IMR-90 (cell line): ENCODE data around the gene AUH. TPM values are rescaled to one million over a fixed set of nuclear protein-coding genes. Genes with fewer than 3 reads are reported as not detected.

Experiments
- ATAC-seq: fragments of 200-7000 bp; cut with Tn5 transposase; 2 replicates; pipeline ENCODE4 v1.9.1; 2020; ENCODE audit warnings: low read depth, mild to moderate bottlenecking, moderate library complexity
- BruUV-seq: library from RNA; stranded (reverse); fragments of 400-500 nt; replicated peaks from 2 replicates; lab custom pipeline; 2021; lab: Mats Ljungman, UMichigan
- CTCF ChIA-PET: fragments of 300-600 bp; formaldehyde crosslinking; extraction: SDS; loops from one replicate; lab custom pipeline; 2021; ENCODE audit warnings: antibody characterized with exemption; lab: Yijun Ruan, JAX
- POLR2A ChIA-PET: fragments of 300-600 bp; sonication (Branson Sonifier 250); formaldehyde crosslinking; loops from one replicate; lab custom pipeline; 2022; ENCODE audit warnings: antibody characterized with exemption; ENCODE audit not compliant: unreplicated experiment; lab: Charles Lee
- DNase-seq: peaks from one replicate; pipeline ENCODE4 v3.0.0; 2013
- H2AFZ ChIP-seq: replicated peaks from 2 replicates; pipeline ENCODE3; 2013; ENCODE audit warnings: low read length, mild to moderate bottlenecking; ENCODE audit not compliant: poor library complexity
- H2AK5ac ChIP-seq: 2 replicates; pipeline ENCODE4 v1.6.1; 2013; ENCODE audit warnings: low read depth, low read length, inconsistent platforms
- H2AK9ac ChIP-seq: replicated peaks from 2 replicates; pipeline ENCODE3; 2013; ENCODE audit warnings: mild to moderate bottlenecking, low read depth, low read length, moderate library complexity; ENCODE audit not compliant: poor library complexity
- H2BK120ac ChIP-seq: 2 replicates; pipeline ENCODE4 v1.6.1; 2013; ENCODE audit warnings: low read depth, low read length, inconsistent platforms
- H2BK15ac ChIP-seq: 3 replicates; pipeline ENCODE4 v1.6.1; 2013; ENCODE audit warnings: low read depth, low read length, inconsistent platforms
- H2BK20ac ChIP-seq: 2 replicates; pipeline ENCODE4 v1.6.1; 2013; ENCODE audit warnings: low read depth, mild to moderate bottlenecking, inconsistent platforms, low read length, moderate library complexity
- H2BK5ac ChIP-seq: 2 replicates; pipeline ENCODE4 v1.6.1; 2013; ENCODE audit warnings: mild to moderate bottlenecking, low read depth, low read length, inconsistent platforms; ENCODE audit not compliant: poor library complexity, severe bottlenecking
- H3K14ac ChIP-seq: replicated peaks from 2 replicates; pipeline ENCODE4 v1.6.1; 2013; ENCODE audit warnings: low read depth, low read length, inconsistent platforms
- H3K18ac ChIP-seq: 2 replicates; pipeline ENCODE4 v1.6.1; 2013; ENCODE audit warnings: low read depth, low read length, control low read depth
- H3K23ac ChIP-seq: 2 replicates; pipeline ENCODE4 v1.6.1; 2013; ENCODE audit warnings: low read depth, low read length, inconsistent platforms
- H3K27ac ChIP-seq: 2 replicates; pipeline ENCODE4 v1.5.1; 2013; ENCODE audit warnings: mild to moderate bottlenecking, control low read depth, low read length; ENCODE audit not compliant: insufficient read depth
- H3K27me3 ChIP-seq: 2 replicates; pipeline ENCODE4 v1.6.1; 2013; ENCODE audit warnings: low read length; ENCODE audit not compliant: control insufficient read depth, insufficient read depth
- H3K36me3 ChIP-seq: 2 replicates; pipeline ENCODE4 v1.6.1; 2013; ENCODE audit warnings: low read length, mixed read lengths; ENCODE audit not compliant: control insufficient read depth, insufficient read depth
- H3K4ac ChIP-seq: 2 replicates; pipeline ENCODE4 v1.6.1; 2013; ENCODE audit warnings: low read depth, low read length, inconsistent platforms
- H3K4me1 ChIP-seq: 2 replicates; pipeline ENCODE4 v1.6.1; 2013; ENCODE audit warnings: low read length, mixed read lengths; ENCODE audit not compliant: control insufficient read depth, insufficient read depth
- H3K4me2 ChIP-seq: 2 replicates; pipeline ENCODE4 v1.6.1; 2013; ENCODE audit warnings: low read depth, mild to moderate bottlenecking, control low read depth, low read length, moderate library complexity
- H3K4me3 ChIP-seq: 2 replicates; pipeline ENCODE4 v1.5.1; 2013; ENCODE audit warnings: low read depth, mild to moderate bottlenecking, control low read depth, low read length, moderate library complexity; ENCODE audit not compliant: insufficient read depth
- H3K56ac ChIP-seq: 2 replicates; pipeline ENCODE4 v1.6.1; 2013; ENCODE audit warnings: low read length, inconsistent platforms; ENCODE audit not compliant: insufficient read depth; ENCODE audit errors: extremely low read depth
- H3K79me1 ChIP-seq, 2 experiments: 2 replicates each; pipeline ENCODE4 v1.6.1; 2013; ENCODE audit warnings: low read length in 2 of 2, inconsistent platforms in 1 of 2, low read depth in 1 of 2
- H3K9ac ChIP-seq: 2 replicates; pipeline ENCODE4 v1.6.1; 2013; ENCODE audit warnings: low read depth, low read length, control low read depth
- H3K9me1 ChIP-seq: 2 replicates; pipeline ENCODE4 v1.6.1; 2013; ENCODE audit warnings: low read length, inconsistent platforms; ENCODE audit not compliant: insufficient read depth
- H3K9me3 ChIP-seq: 2 replicates; pipeline ENCODE4 v1.6.1; 2013; ENCODE audit warnings: low read length; ENCODE audit not compliant: control insufficient read depth, insufficient read depth
- H4K20me1 ChIP-seq: 2 replicates; pipeline ENCODE4 v1.6.1; 2013; ENCODE audit warnings: low read length, inconsistent platforms; ENCODE audit not compliant: insufficient read depth
- H4K5ac ChIP-seq: 2 replicates; pipeline ENCODE4 v1.6.1; 2013; ENCODE audit warnings: mild to moderate bottlenecking, low read depth, low read length, control low read depth
- H4K8ac ChIP-seq, 2 experiments: 2 replicates each; pipeline ENCODE4 v1.6.1; 2013; ENCODE audit warnings: low read depth in 2 of 2, low read length in 2 of 2, control low read depth in 1 of 2, inconsistent platforms in 1 of 2
- H4K91ac ChIP-seq: 2 replicates; pipeline ENCODE4 v1.6.1; 2013; ENCODE audit warnings: low read depth, low read length, inconsistent platforms; ENCODE audit not compliant: insufficient read depth
- CHD1 ChIP-seq: IDR thresholded peaks from 2 replicates; pipeline ENCODE4 v1.6.1; 2012; ENCODE audit warnings: low read depth, low read length, improper control_type of control experiment
- FOS ChIP-seq: fragments of 150-350 bp; IDR thresholded peaks from 2 replicates; pipeline ENCODE4 v1.6.1; 2016; ENCODE audit warnings: low read depth, low read length
- RAD21 ChIP-seq: IDR thresholded peaks from 2 replicates; pipeline ENCODE4 v1.6.1; 2012; ENCODE audit warnings: low read length, improper control_type of control experiment
- WGBS, 2 experiments: methylation state at CpG; one replicate each; pipeline versions ENCODE4 v1.1.5 to v1.1.7; 2013; ENCODE audit warnings: missing lambda C conversion rate in 2 of 2; ENCODE audit not compliant: insufficient read length in 1 of 2; ENCODE audit errors: extremely low coverage in 2 of 2; 5-methylcytosine and 5-hydroxymethylcytosine counted together
- dilution Hi-C: fragments of 300-500 bp; cut with HindIII; formaldehyde crosslinking; loops from one replicate; pipeline ENCODE4 v1.14.3; 2018; ENCODE audit warnings: low sequenced_read_pairs; ENCODE audit not compliant: unreplicated experiment
- in situ Hi-C: fragments of 300-500 bp; cut with MboI; formaldehyde crosslinking; loops from 3 replicates; pipeline ENCODE4 v1.14.3; 2019; ENCODE audit warnings: low sequenced_read_pairs, inconsistent platforms, mixed read lengths
- intact Hi-C: fragments of 100-400 bp; cut with micrococcal nuclease; formaldehyde crosslinking; loops from 2 replicates; pipeline ENCODE4 v1.10.0; 2022
- polyA plus RNA-seq, 3 experiments: library from polyadenylated mRNA; depleted of rRNA; stranded (reverse); fragments of >200 nt; gene quantifications; 2 replicates each; pipeline ENCODE4 v1.2.3, GENCODE V29; 2012; ENCODE audit warnings: low replicate concordance in 1 of 3
- total RNA-seq: library from RNA; depleted of rRNA; stranded (reverse); fragments of >200 nt; gene quantifications from 2 replicates; pipeline ENCODE4 v1.2.3, GENCODE V29; 2012
- TF ChIP-seq, protein P1 (sequence below): fragments of 150-350 bp; IDR thresholded peaks from 2 replicates; pipeline ENCODE4 v1.6.1; 2016; ENCODE audit warnings: low read depth, mild to moderate bottlenecking, low read length, moderate library complexity, borderline replicate concordance

AUH gene
- total and polyA plus RNA-seq, 2 of the 4 experiments (the other 2 are of a cell fraction), result 5.9 to 8.1 TPM

DNA sequence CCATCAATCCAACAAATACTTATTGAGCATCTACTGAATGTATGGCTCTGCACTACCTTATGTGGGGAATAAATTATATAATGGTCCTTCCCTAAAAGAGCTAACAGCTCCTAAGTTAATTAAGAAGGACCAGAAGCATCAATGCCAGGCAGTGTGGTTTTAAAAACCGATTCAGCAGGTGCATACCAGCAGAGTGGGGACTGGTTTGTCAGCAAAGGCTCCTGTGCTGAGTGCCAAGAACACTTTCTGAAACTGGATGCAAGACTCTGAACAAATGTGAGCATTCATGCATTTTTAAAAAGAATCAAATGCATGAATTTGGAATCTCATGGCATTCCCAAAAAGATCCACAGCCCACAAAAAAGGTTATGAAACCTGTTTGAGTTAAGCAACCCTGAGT, 142.2 kb downstream of the AUH start:
- no peak for DNase-seq
- WGBS, 2 experiments, result 100% methylated on average over 1 of the region's 1 CpG; no CpG with 5 or more reads in 1 of the 2 experiments
- Histone ChIP-seq H3K18ac (no peak overlapping the region), H2BK120ac (no peak overlapping the region), H3K9me1 (peaks cover 15% of the 10 kb centered on the region), H3K23ac (no peak overlapping the region), H4K5ac (no peak overlapping the region), H4K20me1 (no peaks in the 10 kb centered on the region), H4K91ac (no peak overlapping the region), H3K36me3 (peaks cover 9% of the 10 kb centered on the region), H2BK5ac (no peak overlapping the region), H3K9ac (no peak overlapping the region), H3K27ac (no peak overlapping the region), H2AFZ (no peak overlapping the region), H3K9me3 (no peaks in the 10 kb centered on the region), H2AK9ac (no peak overlapping the region), H3K27me3 (no peaks in the 10 kb centered on the region), H3K4me3 (no peak overlapping the region), H3K4me2 (no peak overlapping the region), H3K56ac (no peak overlapping the region), H3K4me1 (peaks cover 6% of the 10 kb centered on the region; the same call in 1 of the 2 replicates), H3K14ac (no peak overlapping the region), H3K79me1 (peaks cover 0 to 7% of the 10 kb centered on the region in 2 experiments; a peak in 1 of 4 replicates), H2BK20ac (no peak overlapping the region), H4K8ac (no peak overlapping the region), H3K4ac (no peak overlapping the region), H2AK5ac (no peak overlapping the region), H2BK15ac (no peak overlapping the region)
- dilution Hi-C loops, result no loop called here
- intact Hi-C loops, result no loop called here
- CTCF ChIA-PET, result no interaction called here
- TF ChIP-seq, protein P1, sequence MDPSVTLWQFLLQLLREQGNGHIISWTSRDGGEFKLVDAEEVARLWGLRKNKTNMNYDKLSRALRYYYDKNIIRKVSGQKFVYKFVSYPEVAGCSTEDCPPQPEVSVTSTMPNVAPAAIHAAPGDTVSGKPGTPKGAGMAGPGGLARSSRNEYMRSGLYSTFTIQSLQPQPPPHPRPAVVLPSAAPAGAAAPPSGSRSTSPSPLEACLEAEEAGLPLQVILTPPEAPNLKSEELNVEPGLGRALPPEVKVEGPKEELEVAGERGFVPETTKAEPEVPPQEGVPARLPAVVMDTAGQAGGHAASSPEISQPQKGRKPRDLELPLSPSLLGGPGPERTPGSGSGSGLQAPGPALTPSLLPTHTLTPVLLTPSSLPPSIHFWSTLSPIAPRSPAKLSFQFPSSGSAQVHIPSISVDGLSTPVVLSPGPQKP, result no peak
- TF ChIP-seq RAD21, result no peak
- no peak for TF ChIP-seq FOS
- TF ChIP-seq CHD1, result no peak
- no TSS peak for BruUV-seq
- in situ Hi-C loops, result no loop called here
- no peak for ATAC-seq
- POLR2A ChIA-PET, result no interaction called here
